Cardiac fibroblast (primary cell): Measurements from ENCODE around the gene DPP6.

Experiments
- DNase-seq, 2 donors: peaks; one replicate each; pipeline versions ENCODE4 v3.0.0 to v3.0.0-alpha.2; 2010; ENCODE audit warnings: low read depth in 2 of 2
- H3K4me3 ChIP-seq, 2 donors: replicated peaks in 1 of 2; 1 replicate in 1 of 2; 2 replicates in 1 of 2; pipeline ENCODE4 v1.5.1; 2011; ENCODE audit warnings: low read depth in 2 of 2, low read length in 2 of 2, mild to moderate bottlenecking in 2 of 2, moderate library complexity in 1 of 2
- TF ChIP-seq, protein P1 (sequence below): IDR thresholded peaks from one replicate; pipeline ENCODE4 v1.5.1; 2011; ENCODE audit warnings: low read depth, mild to moderate bottlenecking, low read length, inconsistent platforms

The DPP6 gene

DNA sequence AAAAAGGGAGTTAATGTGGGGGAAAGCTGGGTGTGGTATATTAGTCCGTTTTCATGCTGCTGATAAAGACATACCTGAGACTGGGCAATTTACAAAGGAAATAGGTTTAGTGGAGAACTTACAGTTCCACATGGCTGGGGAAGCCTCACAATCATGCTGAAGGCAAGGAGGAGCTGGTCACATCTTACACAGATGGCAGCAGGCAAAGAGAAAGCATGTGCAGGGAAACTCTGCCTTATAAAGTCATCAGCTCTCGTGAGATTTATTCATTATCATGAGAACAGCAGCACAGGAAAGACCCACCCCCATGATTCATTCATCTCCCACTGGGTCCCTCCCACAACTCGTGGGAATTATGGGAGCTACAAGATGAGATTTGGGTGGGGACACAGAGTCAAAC lies 836.5 kb downstream of the DPP6 start:
- DNase-seq = no peak
- TF ChIP-seq, protein P1, sequence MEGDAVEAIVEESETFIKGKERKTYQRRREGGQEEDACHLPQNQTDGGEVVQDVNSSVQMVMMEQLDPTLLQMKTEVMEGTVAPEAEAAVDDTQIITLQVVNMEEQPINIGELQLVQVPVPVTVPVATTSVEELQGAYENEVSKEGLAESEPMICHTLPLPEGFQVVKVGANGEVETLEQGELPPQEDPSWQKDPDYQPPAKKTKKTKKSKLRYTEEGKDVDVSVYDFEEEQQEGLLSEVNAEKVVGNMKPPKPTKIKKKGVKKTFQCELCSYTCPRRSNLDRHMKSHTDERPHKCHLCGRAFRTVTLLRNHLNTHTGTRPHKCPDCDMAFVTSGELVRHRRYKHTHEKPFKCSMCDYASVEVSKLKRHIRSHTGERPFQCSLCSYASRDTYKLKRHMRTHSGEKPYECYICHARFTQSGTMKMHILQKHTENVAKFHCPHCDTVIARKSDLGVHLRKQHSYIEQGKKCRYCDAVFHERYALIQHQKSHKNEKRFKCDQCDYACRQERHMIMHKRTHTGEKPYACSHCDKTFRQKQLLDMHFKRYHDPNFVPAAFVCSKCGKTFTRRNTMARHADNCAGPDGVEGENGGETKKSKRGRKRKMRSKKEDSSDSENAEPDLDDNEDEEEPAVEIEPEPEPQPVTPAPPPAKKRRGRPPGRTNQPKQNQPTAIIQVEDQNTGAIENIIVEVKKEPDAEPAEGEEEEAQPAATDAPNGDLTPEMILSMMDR = no peak
- no peak overlapping the region for H3K4me3 ChIP-seq

DNA sequence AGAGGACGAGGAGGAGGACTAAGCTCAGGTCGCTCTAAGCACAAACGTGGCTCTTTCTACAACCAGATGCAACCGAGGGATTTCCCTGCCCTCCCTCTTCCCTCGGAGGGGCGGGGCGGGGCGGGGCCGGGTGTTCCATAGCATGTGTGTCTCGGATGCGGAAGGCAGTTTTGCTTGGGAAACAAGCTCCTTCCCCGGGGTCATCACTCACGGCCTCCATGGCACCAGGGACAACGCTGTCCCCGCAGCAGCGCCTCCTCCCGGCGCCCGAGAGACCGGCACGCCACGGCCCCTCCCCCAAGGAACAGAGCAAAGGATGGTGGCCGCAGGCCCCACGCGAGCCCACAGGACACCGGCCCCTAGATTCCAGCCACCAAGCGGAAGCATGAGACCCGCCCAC lies 840.3 kb downstream of the DPP6 start:
- TF ChIP-seq, protein P1 = no peak
- no peak overlapping the region for H3K4me3 ChIP-seq

DNA sequence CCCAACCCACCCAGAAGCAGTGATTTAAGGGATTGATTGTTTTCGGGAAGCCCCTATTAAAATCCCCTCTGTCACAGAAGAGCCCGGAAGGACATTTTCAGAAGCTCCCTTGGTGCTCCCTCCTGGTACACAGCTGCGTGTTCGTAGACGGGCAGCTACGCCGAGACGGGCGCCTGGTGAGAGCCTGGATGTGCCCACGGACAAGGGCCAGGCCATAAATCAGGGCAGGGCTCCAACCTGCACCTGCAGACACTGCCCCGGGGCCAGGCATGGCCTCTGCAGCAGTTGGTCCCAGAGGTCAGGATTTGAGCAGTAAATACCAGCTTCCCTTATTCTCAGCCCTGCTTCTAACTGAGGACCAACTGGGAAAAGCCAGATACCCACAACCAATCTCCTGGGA lies 843.9 kb downstream of the DPP6 start:
- no peak overlapping the region for H3K4me3 ChIP-seq
- DNase-seq = no peak
- TF ChIP-seq, protein P1 = no peak

More for the DNA sequence above, 840.3 kb downstream of the DPP6 start:
- no peak for DNase-seq

DNA sequence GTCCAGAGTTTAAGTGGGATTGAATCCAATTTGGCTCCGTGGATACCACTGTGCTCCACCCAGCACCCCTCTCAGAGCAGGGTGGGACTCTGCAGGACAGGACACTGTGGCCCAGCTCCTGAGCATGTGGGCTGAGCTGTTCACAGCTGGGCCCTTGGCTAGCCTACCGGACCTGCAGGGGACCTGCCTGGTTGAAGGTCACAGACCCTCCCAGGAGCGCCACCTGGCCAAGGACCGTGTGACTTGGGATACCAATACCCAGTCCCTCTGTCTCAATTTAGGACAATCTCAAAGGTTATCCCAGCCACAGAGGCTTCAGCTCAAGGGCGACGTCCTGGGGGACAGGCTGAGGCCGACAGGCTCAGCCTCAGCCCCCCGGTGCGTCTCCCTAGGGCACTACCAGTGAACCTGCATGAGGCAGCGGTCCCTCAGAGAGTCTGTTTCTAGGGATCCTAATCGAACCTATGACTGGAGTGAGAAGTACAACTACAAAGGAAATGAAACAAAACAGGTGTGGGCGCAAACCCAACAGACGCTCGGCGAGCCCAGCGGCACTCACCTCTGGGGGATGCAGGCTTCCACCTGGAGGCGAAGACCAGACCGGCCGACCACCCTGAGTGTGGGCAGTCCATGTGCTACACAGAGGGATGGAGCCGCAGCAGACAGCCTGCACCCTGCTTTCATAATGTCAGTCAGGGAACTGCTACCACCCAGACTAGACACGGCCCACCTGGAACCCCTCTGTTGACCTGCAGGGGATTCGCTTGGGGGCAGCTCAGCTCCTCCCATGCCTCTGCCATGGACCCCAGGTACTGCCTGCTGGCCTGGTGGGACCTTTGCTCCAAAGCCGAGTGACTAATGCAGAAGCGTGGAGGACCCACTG lies 847.0 kb downstream of the DPP6 start:
- no peak for DNase-seq
- H3K4me3 ChIP-seq = no peak overlapping the region
- TF ChIP-seq, protein P1 = no peak

DNA sequence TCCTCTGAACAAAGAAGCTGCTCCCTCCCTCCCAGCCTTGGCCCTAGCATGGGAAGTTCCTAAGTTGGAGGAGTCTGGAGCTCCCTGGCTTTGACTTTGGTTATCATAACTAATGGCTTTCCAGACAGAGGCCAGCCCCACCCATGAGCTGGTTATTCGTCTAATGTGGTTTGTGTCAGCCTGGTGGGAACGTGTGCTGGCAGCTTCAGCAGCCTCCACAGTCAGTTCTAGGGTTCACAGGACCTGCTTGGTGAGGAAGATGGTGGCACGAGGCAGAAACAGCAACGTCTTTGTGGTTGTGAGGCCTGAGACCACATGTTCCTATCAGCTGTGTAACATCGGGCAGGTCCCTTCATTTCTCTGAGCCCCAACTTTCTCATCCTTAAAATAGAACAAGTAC lies 847.7 kb downstream of the DPP6 start:
- H3K4me3 ChIP-seq = no peak overlapping the region
- TF ChIP-seq, protein P1 = no peak
- DNase-seq = no peak

DNA sequence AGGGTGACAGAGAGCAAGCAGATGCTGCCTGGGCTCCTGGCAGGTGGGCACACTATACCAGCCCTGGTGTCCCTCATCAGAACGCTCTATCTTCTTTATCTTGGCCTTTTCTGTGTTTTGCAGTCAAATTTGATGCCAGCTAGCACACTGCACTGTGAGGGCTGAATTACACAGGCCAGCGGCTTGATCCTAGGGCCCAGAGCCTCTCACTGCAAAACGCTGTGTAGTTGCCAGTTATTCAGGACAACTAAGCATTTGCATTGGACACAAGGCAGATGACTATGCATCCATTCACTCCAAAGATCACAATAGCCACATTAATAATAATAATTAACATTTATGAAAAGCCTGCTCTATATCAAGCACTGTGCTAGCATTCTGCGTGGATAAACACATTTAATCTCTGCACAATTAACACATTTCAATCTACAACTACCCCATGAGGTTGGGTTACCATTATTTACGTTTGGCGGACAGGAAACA lies 850.4 kb downstream of the DPP6 start:
- no peak overlapping the region for H3K4me3 ChIP-seq
- TF ChIP-seq, protein P1 = no peak
- no peak for DNase-seq
